GM18507 (cell line): ENCODE data around the gene B9D1.

Experiments
- DNase-seq: peaks from one replicate; pipeline ENCODE4 v3.0.0; 2011; ENCODE audit warnings: low read depth; ENCODE audit not compliant: insufficient read length; ENCODE audit errors: extremely low spot score
- FAIRE-seq: peaks from 2 replicates; lab custom pipeline; 2011; peaks lifted over from hg19 to GRCh38; lab: Jason Lieb, UNC

Gene B9D1

GRCh38 chr17:19378416-19379360, 16.2 kb upstream of the B9D1 start, which contains the start of gene MAPK7:
Gene MAPK7, plus strand, starts transcription at chr17:19378498. Its CDS starts 403 bp downstream, at chr17:19378901.
- DNase-seq: no peak
- no peak for FAIRE-seq

DNA sequence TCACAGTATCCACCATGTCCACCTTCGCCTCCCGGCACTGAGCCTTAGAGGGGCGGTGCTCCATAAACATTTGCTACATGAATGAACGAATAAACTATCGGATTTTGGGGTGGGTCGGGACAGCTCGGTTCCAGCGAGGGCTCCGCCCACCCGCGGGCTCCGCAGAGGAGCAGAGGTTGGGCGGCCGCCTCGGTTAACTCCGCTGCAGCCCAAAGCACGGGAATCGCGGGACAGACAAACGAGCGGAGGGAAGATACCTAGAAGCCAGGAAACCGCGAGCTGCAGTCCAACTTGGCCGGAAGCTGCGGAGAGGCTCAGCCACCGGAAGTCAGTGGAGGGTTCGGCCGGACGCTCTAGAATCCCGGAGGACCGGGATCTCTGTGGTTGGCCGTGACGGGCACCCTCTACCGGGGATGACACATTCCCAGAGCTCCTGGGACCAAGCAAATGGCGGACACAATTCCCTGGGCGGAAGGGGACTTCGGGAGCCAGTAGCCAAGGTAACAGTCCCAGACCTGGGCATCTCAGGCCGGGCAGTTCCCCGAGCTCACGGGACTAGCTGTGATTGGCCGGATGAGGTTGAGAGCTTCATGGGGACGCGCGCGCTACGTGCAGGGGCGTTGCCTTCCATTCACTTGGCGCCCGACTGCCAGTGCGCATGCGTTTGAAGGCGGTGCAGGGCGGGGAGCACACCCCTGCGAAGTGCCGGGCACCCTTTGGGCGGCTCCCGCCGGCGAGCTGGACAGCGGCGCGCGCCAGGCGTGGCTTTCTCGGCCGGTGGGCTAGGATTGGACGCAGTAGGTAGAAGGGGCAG, 15.3 kb upstream of the B9D1 start:
- FAIRE-seq (peak; percentile 100), DNase-seq (peak; percentile 100)

DNA sequence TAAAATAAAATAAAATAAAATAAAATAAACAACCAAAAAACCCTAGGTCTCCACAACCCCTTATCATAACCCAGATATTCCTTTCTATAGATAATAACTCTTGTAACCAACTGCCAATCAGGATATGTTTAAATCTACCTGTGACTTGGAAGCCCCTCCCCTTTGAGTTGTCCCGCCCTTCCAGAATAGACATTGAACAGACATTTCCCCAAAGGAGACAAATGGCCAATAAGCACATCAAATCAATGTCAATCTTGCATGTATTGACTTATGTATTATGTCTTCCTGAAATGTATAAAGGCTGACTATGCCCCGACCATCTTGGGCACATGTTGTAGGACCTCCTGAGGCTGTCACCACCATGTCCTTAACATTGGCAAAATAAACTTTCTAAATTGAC, 14.3 kb upstream of the B9D1 start:
- DNase-seq: no peak
- FAIRE-seq: no peak

GRCh38 chr17:19375732-19376131, 13.2 kb upstream of the B9D1 start:
- DNase-seq (no peak), FAIRE-seq (no peak)

DNA sequence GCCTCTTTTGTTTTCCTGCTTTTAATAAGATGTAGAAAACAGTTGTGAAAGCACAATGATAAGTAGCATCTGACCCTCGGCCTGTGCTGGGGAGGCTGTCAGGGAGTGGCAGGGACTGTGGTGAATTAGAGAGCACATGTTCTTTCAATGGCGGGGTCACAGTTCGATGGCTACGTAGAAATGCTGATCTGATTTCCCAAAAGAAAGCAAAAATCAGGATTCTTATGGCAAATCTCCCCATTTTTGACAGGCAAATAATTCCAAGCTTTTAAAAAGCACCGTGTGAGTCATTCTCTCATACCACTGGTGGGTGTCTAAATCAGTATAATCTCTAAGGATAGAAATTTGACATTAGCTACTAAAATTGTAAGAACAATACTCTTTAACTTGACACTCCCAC, 11.6 kb upstream of the B9D1 start:
- FAIRE-seq (no peak), DNase-seq (no peak)

DNA sequence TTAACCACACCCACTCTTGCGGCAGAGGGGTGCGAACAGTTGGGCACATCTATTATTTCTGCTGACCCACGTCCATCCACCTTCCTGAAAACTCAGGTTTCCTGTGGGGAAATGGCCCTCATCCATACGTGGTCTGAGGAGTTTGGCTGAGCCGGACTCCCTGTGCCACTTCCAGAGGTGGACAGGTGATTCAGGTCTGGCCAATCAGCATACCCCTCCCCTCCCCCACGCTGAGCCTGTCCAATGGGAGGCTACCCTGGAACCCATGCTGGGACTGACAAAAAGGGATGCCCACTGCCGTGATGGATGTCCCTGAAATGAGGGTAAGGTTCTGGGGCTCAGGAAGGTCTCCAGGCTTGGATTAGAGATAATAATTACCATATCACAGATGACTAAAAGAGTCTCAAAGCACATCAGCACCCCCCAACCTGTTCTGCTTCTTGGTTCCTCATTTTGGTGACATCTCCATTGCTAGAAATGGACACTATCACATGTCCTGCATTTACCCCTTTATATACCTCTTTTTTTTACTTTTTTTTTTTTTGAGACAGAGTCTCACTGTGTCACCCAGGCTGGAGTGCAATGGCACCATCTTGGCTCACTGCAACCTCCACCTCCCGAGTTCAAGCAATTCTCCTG, 10.5 kb upstream of the B9D1 start:
- FAIRE-seq (no peak), DNase-seq (no peak)

DNA sequence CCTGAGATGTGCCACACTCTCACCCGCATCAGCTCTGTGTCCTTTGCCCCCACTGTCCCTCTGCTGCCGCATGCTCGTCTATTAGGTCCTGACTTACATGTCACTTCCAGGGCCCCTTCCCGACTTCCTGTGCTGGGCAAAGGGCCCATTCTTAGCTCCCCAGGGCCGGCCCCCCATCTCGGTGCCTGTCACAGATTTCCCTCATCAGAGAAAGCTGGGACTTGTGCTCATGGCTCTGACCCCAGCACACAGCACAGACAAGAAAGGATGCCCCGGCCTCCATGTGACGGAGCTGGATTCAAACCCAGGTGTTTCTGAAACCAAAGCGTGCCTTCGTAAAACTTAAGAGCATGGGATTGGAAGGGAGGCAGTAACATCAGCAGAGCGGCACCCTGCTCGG, 9.9 kb upstream of the B9D1 start:
- no peak for DNase-seq

GRCh38 chr17:19372011-19372370, 9.5 kb upstream of the B9D1 start:
- DNase-seq: no peak
- no peak for FAIRE-seq

More for the DNA sequence above, 9.9 kb upstream of the B9D1 start:
- no peak for FAIRE-seq

DNA sequence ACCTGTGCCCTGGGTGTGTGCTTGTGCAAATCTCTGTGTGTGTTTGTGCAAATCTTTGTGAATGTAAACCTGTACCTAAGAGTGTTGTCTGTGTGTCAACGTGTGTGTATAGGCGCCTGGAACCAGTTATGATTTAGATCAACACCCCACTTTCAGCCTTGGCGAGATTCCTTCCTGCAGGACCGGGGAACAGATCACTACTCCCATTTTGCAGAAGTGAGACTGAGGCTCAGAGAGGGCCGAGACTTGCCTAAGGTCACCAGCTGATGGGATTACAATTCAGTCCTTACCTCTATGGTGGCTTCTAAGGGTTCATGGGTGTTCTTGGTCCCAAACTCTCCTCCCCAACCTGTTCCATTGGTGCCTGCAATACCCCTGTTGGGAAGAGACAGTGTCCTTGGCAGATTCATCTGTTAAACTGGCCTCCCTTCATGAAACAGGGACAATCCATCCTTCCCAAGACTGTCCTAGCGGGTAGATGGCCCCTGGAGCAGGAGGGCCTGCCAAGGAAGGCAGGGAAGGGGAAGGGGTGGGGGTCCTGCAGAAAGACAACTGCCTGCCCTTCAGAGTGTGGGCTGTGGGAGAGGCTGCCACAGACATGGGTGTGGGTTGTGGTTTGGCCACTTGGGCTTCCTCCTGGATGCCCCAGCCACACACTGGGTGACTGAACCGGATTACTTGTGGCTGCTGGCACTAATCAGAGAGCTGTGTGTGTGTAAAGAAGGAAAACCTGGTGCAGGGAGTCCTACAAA, 8.9 kb upstream of the B9D1 start:
- no peak for FAIRE-seq
- no peak for DNase-seq

DNA sequence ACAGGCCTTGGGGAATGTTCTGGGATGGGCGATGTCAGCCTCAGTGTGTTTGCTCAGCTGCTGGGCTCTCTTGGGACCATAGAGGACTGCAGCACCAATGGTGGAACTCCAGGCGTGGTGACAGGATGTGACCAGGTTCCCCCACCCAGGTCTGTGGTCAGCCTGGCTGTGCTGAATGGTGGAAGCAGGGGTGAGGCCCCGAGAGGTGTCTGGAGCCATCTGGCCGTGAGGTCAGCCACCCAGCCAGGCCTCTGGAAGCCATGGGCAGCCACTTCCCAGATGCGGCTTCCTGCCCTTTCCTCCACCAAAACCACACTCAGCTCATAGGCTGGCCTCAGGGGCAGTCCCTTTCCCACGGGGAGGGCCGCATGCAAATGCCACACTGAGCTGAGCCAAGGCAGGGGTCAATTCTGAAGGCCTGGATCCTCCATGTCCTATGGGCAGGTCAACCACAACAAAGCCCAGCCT, 8.0 kb upstream of the B9D1 start:
- DNase-seq (peak; percentile 54), FAIRE-seq (peak; percentile 86)

DNA sequence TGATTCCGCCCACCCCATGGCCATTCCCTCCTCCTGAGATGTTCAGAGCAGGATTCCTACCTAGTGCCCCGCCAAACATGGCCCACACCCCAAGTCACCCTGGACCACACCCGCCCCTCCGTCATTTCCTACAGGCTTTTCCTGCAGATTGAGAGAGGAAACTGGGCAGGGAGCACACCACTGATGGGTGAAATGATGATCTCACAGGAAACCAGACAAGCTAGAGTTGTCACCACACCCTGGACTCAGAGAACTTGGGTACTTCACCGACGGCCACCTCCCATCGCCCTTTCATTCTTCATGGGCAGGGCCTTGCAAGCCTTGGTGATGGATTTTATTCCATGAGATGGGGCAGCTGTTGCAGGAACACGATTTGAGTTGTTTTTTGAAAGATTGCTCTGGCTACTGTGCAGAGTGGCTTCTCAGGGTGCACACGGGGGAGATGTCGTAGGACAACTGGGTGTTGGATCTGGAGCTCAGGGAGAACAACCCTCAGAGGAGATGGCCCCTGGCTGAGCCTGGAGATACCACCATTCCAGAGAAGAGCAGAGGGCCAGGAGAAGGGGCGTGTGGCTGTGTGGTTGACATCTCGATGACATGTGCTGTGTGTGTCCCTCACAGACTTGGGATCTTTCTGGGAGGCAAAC, 7.4 kb upstream of the B9D1 start:
- DNase-seq (no peak), FAIRE-seq (no peak)

DNA sequence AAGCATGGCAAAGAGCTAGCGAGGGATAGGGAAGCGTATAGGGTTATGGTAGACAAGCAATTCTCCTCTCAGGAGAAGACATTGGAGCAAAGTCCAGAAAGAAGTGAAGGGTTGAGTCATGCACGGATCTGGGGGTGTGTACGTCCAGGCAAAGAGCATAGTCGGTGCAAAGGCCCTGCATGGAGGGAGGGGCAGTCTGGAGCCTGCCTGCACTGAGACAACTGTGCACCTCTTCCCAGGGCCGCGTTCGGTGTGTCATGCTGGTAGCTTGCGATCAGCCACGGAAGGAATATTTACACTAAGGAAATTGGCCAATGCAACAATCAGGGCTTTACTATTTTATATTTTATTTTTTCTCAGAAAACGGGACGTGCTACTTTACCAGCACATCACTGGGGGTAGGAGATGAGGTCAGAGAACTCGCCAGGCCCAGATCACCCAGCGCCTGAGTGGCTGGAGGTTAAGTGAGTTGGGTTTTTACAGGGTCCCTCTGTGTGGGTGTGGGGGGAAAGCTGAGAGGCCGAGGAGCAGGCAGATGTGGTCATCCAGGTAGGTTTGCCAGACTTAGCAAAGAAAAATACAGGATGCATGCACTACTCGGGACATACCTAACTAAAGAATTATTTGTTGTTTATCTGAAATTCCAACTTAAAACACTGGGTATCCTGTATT, 6.7 kb upstream of the B9D1 start:
- DNase-seq (no peak), FAIRE-seq (no peak)

GRCh38 chr17:19368229-19368628, 5.7 kb upstream of the B9D1 start:
- FAIRE-seq: no peak
- no peak for DNase-seq

GRCh38 chr17:19366637-19366972, 4.1 kb upstream of the B9D1 start:
- no peak for FAIRE-seq
- no peak for DNase-seq

- FAIRE-seq (no peak), DNase-seq (no peak)
Observed at GRCh38 chr17:19365833-19366636, 3.5 kb upstream of the B9D1 start.

GRCh38 chr17:19365499-19365817, 2.9 kb upstream of the B9D1 start:
- DNase-seq (no peak), FAIRE-seq (no peak)

GRCh38 chr17:19364699-19365498, 2.4 kb upstream of the B9D1 start:
- FAIRE-seq (no peak), DNase-seq (no peak)
